HL-60 (cell line): ENCODE results near the gene PCLO.

Experiments
- CTCF ChIP-seq: IDR thresholded peaks from one replicate; pipeline ENCODE4 v1.5.1; 2011; ENCODE audit warnings: low read length, control low read depth, inconsistent platforms; ENCODE audit not compliant: insufficient read depth
- POLR2AphosphoS5 ChIP-seq: IDR thresholded peaks from 2 replicates; pipeline ENCODE4 v1.6.1; 2012; ENCODE audit warnings: low read depth
- REST ChIP-seq: IDR thresholded peaks from 2 replicates; pipeline ENCODE4 v1.6.1; 2012; ENCODE audit warnings: low read depth; ENCODE audit not compliant: insufficient replicate concordance

GRCh38 chr7:82741493-82741892 lies 421.2 kb downstream of the PCLO start:
- TF ChIP-seq CTCF (no peak), REST (no peak), POLR2AphosphoS5 (no peak)
